LNCAP (cell line): ENCODE data around the gene JARID2.

Source experiments
- TF ChIP-seq, protein P1 (sequence below): fragments of 450-650 bp; IDR thresholded peaks from 2 replicates; pipeline ENCODE4 v1.5.1; 2017; ENCODE audit warnings: mild to moderate bottlenecking

The JARID2 gene

GRCh38 chr6:15355683-15356099 lies 109.8 kb downstream of the JARID2 start:
- TF ChIP-seq, protein P1, sequence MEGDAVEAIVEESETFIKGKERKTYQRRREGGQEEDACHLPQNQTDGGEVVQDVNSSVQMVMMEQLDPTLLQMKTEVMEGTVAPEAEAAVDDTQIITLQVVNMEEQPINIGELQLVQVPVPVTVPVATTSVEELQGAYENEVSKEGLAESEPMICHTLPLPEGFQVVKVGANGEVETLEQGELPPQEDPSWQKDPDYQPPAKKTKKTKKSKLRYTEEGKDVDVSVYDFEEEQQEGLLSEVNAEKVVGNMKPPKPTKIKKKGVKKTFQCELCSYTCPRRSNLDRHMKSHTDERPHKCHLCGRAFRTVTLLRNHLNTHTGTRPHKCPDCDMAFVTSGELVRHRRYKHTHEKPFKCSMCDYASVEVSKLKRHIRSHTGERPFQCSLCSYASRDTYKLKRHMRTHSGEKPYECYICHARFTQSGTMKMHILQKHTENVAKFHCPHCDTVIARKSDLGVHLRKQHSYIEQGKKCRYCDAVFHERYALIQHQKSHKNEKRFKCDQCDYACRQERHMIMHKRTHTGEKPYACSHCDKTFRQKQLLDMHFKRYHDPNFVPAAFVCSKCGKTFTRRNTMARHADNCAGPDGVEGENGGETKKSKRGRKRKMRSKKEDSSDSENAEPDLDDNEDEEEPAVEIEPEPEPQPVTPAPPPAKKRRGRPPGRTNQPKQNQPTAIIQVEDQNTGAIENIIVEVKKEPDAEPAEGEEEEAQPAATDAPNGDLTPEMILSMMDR = no peak

GRCh38 chr6:15356179-15356578 lies 110.3 kb downstream of the JARID2 start:
- TF ChIP-seq, protein P1 = no peak

DNA sequence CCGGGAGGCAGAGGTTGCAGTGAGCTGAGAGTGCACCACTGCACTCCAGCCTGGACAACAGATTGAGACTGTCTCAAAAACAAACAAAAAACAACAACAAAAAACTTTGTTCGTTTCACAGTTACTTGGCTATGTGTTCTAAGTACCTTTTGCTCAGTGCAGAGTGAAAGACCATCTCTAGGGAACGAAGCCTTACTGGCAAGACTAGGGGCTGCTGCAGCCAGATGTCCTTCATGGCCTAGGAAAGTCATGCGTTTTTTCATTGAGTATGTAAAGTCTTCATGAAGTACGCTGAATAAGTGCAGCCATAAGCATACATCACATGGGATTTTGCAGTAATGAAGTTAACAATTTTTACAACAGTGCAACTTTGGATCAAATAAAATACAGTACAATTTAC lies 111.1 kb downstream of the JARID2 start:
- TF ChIP-seq, protein P1 = no peak

DNA sequence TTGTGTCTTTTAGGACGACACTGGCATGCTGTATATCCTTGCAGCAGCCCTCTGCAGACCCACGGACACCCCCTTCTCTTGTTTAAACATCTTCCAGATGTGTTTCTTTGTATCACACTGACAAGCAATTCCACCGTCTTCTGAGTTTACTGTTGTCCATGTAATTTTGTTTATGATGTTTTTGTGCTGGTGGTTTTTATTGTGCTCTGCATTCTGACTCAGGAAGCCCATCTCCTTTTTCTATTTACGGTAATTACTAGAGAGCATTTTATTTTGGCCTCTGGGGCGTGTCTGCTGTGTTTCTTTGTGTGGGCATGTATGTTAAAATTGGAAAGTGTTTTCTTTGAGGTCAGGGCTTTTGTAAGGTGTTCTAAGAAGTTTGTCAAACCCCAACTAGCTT lies 111.9 kb downstream of the JARID2 start:
- TF ChIP-seq, protein P1 = no peak

DNA sequence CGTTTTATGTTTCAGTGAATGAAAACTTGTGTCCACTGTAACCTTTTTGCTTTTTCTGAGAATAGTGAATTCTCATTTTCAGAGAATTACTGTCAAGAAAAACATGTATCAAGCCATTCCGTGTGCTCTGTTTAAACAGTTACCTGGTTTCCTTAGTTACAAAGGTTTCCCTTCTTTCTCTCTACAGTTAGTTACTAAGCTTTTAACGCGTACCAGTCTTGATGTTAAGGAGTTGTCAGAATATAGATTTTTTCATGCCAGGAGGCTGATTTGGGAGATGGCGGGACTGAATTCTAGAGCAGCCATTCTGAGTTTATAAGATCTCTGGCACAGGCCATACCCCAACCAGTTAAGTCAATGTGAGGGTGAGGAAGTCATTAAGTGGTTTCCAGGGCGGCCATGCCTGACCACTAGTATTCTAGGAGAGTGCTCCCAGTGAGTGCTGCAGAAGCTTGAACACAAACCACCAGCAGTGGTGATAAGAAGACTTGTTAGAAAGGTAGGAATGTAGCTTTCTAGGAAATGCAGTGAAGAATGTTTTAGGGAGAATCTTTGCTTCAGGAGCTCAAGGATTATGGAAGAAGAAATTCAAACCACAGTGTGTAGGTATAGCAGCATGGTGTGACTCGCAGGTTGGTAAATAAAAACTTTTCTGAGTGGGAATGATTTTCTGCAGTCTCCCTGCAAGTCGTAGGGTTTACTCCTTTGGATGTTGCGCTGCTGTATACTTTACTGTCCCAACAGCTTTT lies 112.9 kb downstream of the JARID2 start:
- TF ChIP-seq, protein P1 = no peak

GRCh38 chr6:15359335-15359862 lies 113.5 kb downstream of the JARID2 start:
- TF ChIP-seq, protein P1 = no peak

DNA sequence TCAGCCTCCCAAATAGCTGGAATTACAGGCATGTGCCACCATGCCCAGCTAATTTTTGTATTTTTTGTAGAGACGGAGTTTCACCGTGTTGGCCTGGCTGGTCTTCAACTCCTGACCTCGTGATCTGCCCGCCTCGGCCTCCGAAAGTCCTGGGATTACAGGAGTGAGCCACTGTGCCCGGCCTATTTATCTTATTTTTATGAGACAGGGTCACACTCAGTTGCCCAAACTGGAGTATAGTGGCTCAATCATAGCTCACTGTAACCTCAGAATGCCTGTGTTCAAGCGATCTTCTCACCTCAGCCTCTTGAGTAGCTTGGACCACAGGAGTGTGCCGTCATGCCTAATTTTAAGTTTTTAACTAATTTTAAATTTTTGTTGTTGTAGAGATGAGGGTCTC lies 114.4 kb downstream of the JARID2 start:
- TF ChIP-seq, protein P1 = no peak
